Thymus (tissue), 11 donors: ENCODE measurements around the gene SWAP70. TPM values are rescaled to one million over a fixed set of nuclear protein-coding genes. Genes with fewer than 3 reads are reported as not detected.
"Not testable (repeated sequence)": the region's sequence is repeated elsewhere in the genome, so short reads cannot be mapped to it uniquely, and the experiment has no call there.

ENCODE experiments used
- DNase-seq, 9 donors: peaks; one replicate each; pipeline ENCODE4 v3.0.0-alpha.2; 2013; ENCODE audit warnings: low spot score in 9 of 9, low read depth in 6 of 9, missing footprints in 1 of 9
- H3K27ac ChIP-seq, 2 donors: one replicate each; pipeline ENCODE4 v1.5.1; 2013; ENCODE audit warnings: control low read depth in 1 of 2, low read depth in 1 of 2, low read length in 1 of 2, mild to moderate bottlenecking in 1 of 2, moderate library complexity in 1 of 2
- H3K27me3 ChIP-seq, 2 donors: one replicate each; pipeline ENCODE4 v1.5.1; 2013; ENCODE audit warnings: low read length in 1 of 2; ENCODE audit not compliant: control insufficient read depth in 2 of 2, insufficient read depth in 1 of 2
- H3K36me3 ChIP-seq, 2 donors: one replicate each; pipeline ENCODE4 v1.5.1; 2013; ENCODE audit warnings: low read length in 1 of 2, mild to moderate bottlenecking in 1 of 2, moderate library complexity in 1 of 2; ENCODE audit not compliant: control insufficient read depth in 2 of 2, insufficient read depth in 2 of 2
- H3K4me1 ChIP-seq, 2 donors: one replicate each; pipeline ENCODE4 v1.5.1; 2013; ENCODE audit warnings: low read length in 2 of 2; ENCODE audit not compliant: control insufficient read depth in 2 of 2, insufficient read depth in 2 of 2
- H3K4me3 ChIP-seq, 2 donors: one replicate each; pipeline ENCODE4 v1.5.1; 2013; ENCODE audit warnings: low read length in 2 of 2, control low read depth in 1 of 2, mild to moderate bottlenecking in 1 of 2
- H3K9me3 ChIP-seq, 2 donors: one replicate each; pipeline ENCODE4 v1.5.1; 2013; ENCODE audit warnings: low read length in 1 of 2, mild to moderate bottlenecking in 1 of 2; ENCODE audit not compliant: control insufficient read depth in 2 of 2, insufficient read depth in 1 of 2
- WGBS: extraction: QIAGEN DNeasy Blood & Tissue Kit; methylation state at CpG from one replicate; pipeline ENCODE4 v1.1.7; 2013; 5-methylcytosine and 5-hydroxymethylcytosine counted together
- polyA plus RNA-seq: library from polyadenylated mRNA; stranded (reverse); fragments of 200-250 nt; gene quantifications from one replicate; pipeline ENCODE4 v1.2.3, GENCODE V29; 2013
- total RNA-seq: library from RNA; stranded (reverse); fragments of 120-200 nt; gene quantifications from one replicate; pipeline ENCODE4 v1.2.4, GENCODE V29; 2013
- donor health status: healthy.

The SWAP70 gene
- total and polyA plus RNA-seq, 2 donors = 12.0 to 17.8 TPM

DNA sequence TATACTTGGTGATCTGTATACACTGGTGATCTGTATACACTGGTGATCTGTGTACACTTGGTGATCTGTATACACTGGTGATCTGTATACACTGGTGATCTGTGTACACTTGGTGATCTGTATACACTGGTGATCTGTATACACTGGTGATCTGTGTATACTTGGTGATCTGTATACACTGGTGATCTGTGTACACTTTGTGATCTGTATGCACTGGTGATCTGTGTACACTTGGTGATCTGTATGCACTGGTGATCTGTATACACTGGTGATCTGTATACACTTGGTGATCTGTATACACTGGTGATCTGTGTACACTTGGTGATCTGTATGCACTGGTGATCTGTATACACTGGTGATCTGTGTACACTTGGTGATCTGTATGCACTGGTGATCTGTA lies 41.5 kb downstream of the SWAP70 start:
- not testable (repeated sequence) for H3K27ac ChIP-seq, DNase-seq, H3K4me1 ChIP-seq, H3K9me3 ChIP-seq, H3K27me3 ChIP-seq, H3K4me3 ChIP-seq, H3K36me3 ChIP-seq

DNA sequence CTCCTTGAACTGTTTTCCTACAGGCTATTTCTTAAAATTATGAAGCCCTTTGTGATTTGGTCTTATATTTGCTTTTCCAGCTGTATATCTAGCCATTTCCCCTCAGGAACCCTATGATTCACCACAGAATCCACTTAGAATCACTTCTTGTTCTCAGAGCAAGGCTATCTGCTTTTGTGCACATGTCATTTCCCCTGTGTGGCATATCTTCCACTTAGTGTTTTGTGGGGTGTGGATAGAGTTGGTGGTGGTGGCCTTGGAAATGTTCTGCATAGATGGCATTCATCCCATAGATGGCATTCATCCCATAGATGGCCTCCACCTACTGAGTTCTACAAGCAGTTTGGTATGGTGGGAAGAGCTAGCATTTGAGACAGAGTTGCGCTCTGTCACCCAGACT lies 44.7 kb downstream of the SWAP70 start:
- H3K9me3 ChIP-seq = no peaks in the 10 kb centered on the region
- no peak overlapping the region for H3K4me3 ChIP-seq
- 98% methylated on average over 1 of the region's 1 CpG for WGBS
- no peaks in the 10 kb centered on the region for H3K36me3 ChIP-seq
- no peak for DNase-seq
- H3K27me3 ChIP-seq = no peaks in the 10 kb centered on the region
- no peak overlapping the region for H3K27ac ChIP-seq
- no peaks in the 10 kb centered on the region for H3K4me1 ChIP-seq

DNA sequence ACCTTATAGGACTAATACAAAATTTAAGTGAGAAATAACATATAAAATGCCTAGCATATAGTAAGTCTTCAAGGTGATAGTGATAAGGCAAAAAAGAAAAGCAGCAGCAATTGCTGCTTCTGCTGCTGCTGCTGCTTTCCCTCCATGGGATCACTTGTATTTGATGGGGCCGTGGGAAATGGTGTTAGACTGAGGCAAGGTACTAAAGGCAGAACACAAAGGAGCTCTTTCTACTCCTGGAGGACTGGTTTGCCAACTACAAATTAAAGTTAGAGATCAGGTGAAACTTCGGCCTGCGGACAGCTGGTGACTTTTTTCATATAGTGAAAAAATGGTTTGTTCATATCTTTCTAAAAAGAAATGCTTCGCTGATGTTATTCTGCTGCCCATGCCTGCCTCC lies 46.3 kb downstream of the SWAP70 start:
- 97% methylated on average over 4 of the region's 4 CpGs for WGBS
- Histone ChIP-seq H3K36me3 (peaks cover 0 to 2% of the 10 kb centered on the region in 2 donors), H3K27me3 (no peaks in the 10 kb centered on the region), H3K4me3 (no peak overlapping the region), H3K4me1 (no peaks in the 10 kb centered on the region), H3K9me3 (no peaks in the 10 kb centered on the region), H3K27ac (no peak overlapping the region)
- DNase-seq = no peak

DNA sequence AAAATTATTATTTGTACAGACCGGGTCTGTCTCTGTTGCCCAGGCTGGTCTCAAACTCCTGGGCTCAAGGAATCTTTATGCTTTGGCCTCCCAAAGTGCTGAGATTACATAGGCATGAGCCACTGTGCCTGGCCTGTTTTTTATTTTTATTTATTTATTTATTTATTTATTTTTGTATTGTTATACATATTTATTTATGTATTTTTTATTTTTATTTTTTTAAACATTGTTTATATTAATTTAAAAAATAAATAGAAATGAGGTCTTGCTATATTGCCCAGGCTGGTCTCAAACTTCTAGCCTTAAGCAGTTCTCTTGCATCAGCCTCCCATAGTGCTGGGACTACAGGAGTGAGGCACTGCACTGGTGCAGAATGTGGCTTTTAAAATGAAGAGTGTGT lies 47.0 kb downstream of the SWAP70 start:
- 98% methylated on average over 1 of the region's 1 CpG for WGBS
- Histone ChIP-seq H3K36me3 (peaks cover 0 to 7% of the 10 kb centered on the region in 2 donors), H3K4me1 (no peaks in the 10 kb centered on the region), H3K9me3 (no peaks in the 10 kb centered on the region), H3K27me3 (no peaks in the 10 kb centered on the region), H3K27ac (no peak overlapping the region), H3K4me3 (no peak overlapping the region)
- no peak for DNase-seq

DNA sequence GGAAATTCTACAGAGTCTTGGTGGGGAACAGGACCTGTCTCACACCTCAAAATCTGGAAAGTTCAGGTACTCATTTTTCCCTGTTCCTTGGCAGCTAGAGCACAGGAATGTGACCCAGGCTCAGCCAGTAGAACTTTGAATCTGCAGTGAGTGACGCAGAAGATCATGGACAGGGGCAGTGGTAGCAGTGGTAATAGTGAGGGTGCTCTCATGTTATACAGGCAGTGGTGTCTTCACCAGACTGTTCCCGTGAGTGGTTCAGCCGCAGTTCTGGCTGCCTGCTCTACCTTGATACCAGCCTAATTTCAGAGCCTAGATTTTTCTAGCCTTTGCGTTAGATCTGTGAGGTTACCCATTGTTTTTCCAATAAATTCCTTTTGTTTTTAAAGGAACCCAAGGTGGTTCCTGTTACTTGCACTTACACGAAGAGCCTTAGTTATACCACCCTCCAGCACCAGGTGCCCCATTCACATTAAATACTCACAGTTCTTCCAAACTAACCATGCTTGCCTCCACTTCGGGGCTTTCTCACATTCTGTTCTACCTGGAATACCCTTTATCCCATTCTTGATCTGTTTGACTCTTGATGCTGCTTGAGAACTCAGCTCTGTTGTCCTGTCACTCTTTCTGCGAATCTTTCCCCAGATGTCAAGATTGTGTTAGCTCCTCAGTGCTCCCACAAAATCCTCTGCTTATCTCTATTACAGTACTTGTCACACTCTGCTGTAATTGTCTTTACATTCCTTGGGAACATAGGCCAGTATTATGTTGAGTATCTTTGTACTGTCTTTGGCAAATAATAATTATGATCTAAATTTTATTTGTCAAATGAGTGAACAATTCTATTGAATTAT lies 47.8 kb downstream of the SWAP70 start:
- Histone ChIP-seq H3K4me3 (no peak overlapping the region), H3K9me3 (no peaks in the 10 kb centered on the region), H3K27me3 (no peaks in the 10 kb centered on the region), H3K4me1 (peaks cover 0 to 2% of the 10 kb centered on the region in 2 donors), H3K36me3 (peaks cover 0 to 7% of the 10 kb centered on the region in 2 donors), H3K27ac (no peak overlapping the region)
- 82% methylated on average over 7 of the region's 7 CpGs for WGBS
- DNase-seq = no peak

DNA sequence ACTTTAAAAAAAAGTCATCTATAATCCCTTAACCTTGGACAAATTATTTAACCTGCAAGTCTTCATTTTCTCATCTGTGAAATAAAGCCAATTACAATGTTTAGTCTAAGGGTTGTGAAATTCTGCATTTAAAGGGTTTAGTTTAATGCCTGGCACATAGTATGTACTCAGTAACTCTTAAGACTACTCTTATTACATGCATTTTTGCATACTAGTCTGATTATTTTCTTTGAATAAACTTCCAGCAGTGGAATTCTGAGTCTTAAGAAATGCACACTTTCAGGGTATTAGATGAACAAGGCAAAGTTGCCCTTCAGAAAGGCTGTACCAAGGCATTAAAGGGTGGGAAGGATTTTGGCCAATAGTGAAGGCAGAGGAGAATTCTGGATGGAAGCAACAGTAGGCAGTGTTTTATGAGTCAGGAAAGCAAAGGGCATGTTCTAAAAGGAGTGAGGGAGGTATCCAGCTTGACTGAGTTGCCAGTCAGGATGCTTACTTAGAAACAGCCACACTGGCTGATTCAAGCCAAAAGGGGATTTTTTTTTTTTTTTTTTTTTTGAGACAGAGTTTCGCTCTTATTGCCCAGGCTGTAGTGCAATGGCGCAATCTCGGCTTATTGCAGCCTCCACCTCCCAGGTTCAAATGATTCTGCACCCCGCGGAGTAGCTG lies 50.5 kb downstream of the SWAP70 start:
- Histone ChIP-seq H3K36me3 (peaks cover 0 to 7% of the 10 kb centered on the region in 2 donors), H3K9me3 (no peaks in the 10 kb centered on the region), H3K27me3 (no peaks in the 10 kb centered on the region), H3K27ac (no peak overlapping the region), H3K4me1 (peaks cover 4 to 10% of the 10 kb centered on the region in 2 donors), H3K4me3 (no peak overlapping the region)
- no peak for DNase-seq
- 85% methylated on average over 5 of the region's 5 CpGs for WGBS

DNA sequence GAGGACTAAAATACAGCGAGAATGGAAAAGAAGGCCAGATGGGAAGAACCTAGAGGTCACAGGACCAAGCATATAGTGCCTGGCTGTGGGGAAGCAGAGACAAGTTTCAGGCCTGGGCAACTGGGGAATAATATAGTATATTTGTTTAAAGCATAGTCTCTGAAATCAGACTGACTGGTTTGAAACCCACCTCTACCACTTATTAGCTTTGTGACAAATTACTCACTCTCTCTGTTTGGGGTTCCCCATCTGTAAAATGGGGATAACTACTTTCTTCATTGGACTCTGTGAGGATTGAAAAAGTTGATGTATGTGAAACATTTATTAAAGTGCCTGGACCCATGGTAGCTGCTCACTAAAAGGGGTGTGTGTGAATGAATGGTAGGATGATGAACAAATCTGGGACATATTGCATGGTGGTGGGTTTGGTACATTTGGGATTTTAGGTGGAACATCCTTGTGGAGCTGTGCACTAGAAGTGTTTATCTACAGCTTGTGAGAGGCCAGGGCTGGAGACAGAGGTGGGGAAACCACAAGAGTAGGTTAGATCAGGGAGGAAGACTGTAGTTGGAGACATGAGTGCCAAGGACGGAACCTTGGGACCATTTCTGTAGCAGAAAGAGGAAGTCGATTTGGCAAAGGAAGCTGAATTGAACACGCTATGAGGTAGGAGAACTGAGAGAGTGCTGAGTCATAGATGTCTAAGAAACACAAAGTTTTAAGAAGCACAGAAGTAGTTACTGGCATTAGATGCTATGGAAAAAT lies 52.6 kb downstream of the SWAP70 start:
- peak in 1 of 9 donors; percentile 51 for DNase-seq
- Histone ChIP-seq H3K4me1 (peaks cover 4 to 15% of the 10 kb centered on the region in 2 donors), H3K9me3 (no peaks in the 10 kb centered on the region), H3K4me3 (no peak overlapping the region), H3K27ac (no peak overlapping the region), H3K36me3 (peaks cover 0 to 7% of the 10 kb centered on the region in 2 donors), H3K27me3 (no peaks in the 10 kb centered on the region)
- 27% methylated on average over 4 of the region's 4 CpGs for WGBS

DNA sequence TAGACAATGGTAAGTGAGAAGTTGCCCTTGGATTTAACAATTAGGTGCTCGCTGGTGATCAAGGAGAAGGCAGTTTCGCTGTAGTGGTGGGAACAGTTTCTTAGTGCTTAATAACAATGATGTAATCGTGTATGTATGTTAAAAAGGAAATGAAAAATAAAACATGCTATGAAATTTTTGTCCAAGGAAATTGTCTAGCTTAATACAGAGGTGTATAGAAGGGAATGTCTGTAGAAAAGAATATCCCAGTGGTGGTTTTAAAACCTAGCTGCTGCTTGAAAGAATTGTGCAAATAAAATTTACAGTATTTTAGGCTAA lies 53.1 kb downstream of the SWAP70 start:
- 13% methylated on average over 3 of the region's 3 CpGs for WGBS
- no peak overlapping the region for H3K27ac ChIP-seq
- peaks cover 0 to 7% of the 10 kb centered on the region in 2 donors for H3K36me3 ChIP-seq
- no peak for DNase-seq
- peaks cover 4 to 15% of the 10 kb centered on the region in 2 donors for H3K4me1 ChIP-seq
- H3K9me3 ChIP-seq = no peaks in the 10 kb centered on the region
- H3K27me3 ChIP-seq = no peaks in the 10 kb centered on the region
- no peak overlapping the region for H3K4me3 ChIP-seq

DNA sequence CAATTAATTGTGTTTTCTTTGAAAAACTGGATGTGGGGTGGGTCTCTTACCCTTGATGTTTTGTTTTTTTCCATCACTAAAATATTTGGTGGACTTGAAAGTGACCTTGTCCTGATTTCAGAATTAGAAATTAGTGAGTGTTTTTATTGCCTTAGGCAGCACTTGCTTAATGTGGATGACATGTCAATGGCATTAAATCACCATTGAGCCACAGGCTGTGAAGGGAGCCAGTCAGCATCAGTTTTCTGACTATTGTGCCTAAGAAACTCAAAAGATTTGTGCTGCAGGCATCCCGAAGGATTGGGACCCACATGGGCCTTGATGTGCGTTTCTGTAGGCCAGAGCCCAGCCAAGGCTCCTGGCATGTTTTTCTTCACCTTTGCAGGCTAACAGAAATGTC lies 53.8 kb downstream of the SWAP70 start:
- H3K27me3 ChIP-seq = no peaks in the 10 kb centered on the region
- peaks cover 0 to 7% of the 10 kb centered on the region in 2 donors for H3K36me3 ChIP-seq
- no peak for DNase-seq
- no peaks in the 10 kb centered on the region for H3K9me3 ChIP-seq
- WGBS = over 99% methylated on average over 2 of the region's 2 CpGs
- no peak overlapping the region for H3K4me3 ChIP-seq
- peak overlapping the region; percentile 21 to 38 for H3K27ac ChIP-seq
- H3K4me1 ChIP-seq = peaks cover 4 to 15% of the 10 kb centered on the region in 2 donors
